ENCODE data around the gene ZNF735. TPM values are rescaled to one million over a fixed set of nuclear protein-coding genes. Genes with fewer than 3 reads are reported as not detected.
"Not testable (repeated sequence)": the region's sequence is repeated elsewhere in the genome, so short reads cannot be mapped to it uniquely, and the experiment has no call there.

The ZNF735 gene
- total and polyA plus RNA-seq, 7 donors: not detected

GRCh38 chr7:64184376-64184775 lies 22.6 kb upstream of the ZNF735 start:
- TF ChIP-seq CTCF (IDR thresholded peaks at IDR 0.05): no peak

GRCh38 chr7:64187408-64187807 lies 19.6 kb upstream of the ZNF735 start:
- peaks cover 8% of the 10 kb centered on the region for H3K9me3 ChIP-seq
- H3K27me3 ChIP-seq (ENCODE audit: insufficient read depth in 3 of 3, low read length in 2 of 3): peaks cover 0 to 1% (median 0%) of the 10 kb centered on the region in 3 donors
- no peaks in the 10 kb centered on the region for H3K4me1 ChIP-seq
- no peak for ATAC-seq
- intact Hi-C loops (cut with DNase I): no loop called here
- no peaks in the 10 kb centered on the region for H3K36me3 ChIP-seq (ENCODE audit: insufficient read depth in 1 of 2, low read depth in 1 of 2)
- 47 to 67% (median 56%) methylated on average over 3 of the region's 3 CpGs for WGBS, 3 donors
- no peak for DNase-seq
- TF ChIP-seq CTCF (IDR thresholded peaks at IDR 0.05): no peak
- no peak overlapping the region for H3K27ac ChIP-seq
- no peak overlapping the region for H3K4me3 ChIP-seq

More at GRCh38 chr7:64184376-64184775, 22.6 kb upstream of the ZNF735 start:
- intact Hi-C loops (cut with DNase I): loop anchor here in 1 of 2 donors (5.0 kb wide), 1 partner anchor 438 kb away; no protein-coding TSS in a partner anchor
- WGBS, 3 donors: 86 to 91% (median 91%) methylated on average over 12 of the region's 12 CpGs
- Histone ChIP-seq H3K27ac (no peak overlapping the region), H3K36me3 (ENCODE audit: insufficient read depth in 1 of 2, low read depth in 1 of 2) (no peaks in the 10 kb centered on the region), H3K9me3 (peaks cover 8% of the 10 kb centered on the region), H3K27me3 (ENCODE audit: insufficient read depth in 3 of 3, low read length in 2 of 3) (peaks cover 0 to 16% (median 0%) of the 10 kb centered on the region in 3 donors), H3K4me1 (no peaks in the 10 kb centered on the region), H3K4me3 (no peak overlapping the region)
- DNase-seq: no peak
- ATAC-seq: no peak

GRCh38 chr7:64192148-64192704 lies 14.8 kb upstream of the ZNF735 start:
- intact Hi-C loops (cut with DNase I): no loop called here
- DNase-seq (no peak), ATAC-seq (no peak)
- Histone ChIP-seq H3K9me3 (peaks cover 8% of the 10 kb centered on the region), H3K27ac (no peak overlapping the region), H3K4me1 (no peaks in the 10 kb centered on the region), H3K27me3 (ENCODE audit: insufficient read depth in 3 of 3, low read length in 2 of 3) (no peaks in the 10 kb centered on the region), H3K36me3 (ENCODE audit: insufficient read depth in 1 of 2, low read depth in 1 of 2) (no peaks in the 10 kb centered on the region), H3K4me3 (no peak overlapping the region)
- 93 to 94% (median 94%) methylated on average over 24 of the region's 24 CpGs for WGBS, 3 donors
- TF ChIP-seq CTCF (IDR thresholded peaks at IDR 0.05): no peak

- H3K4me1 ChIP-seq: no peaks in the 10 kb centered on the region
- no peak overlapping the region for H3K4me3 ChIP-seq
- ATAC-seq (no peak), DNase-seq (no peak)
- WGBS, 3 donors: 72 to 74% (median 73%) methylated on average over 8 of the region's 8 CpGs
- H3K36me3 ChIP-seq (ENCODE audit: insufficient read depth in 1 of 2, low read depth in 1 of 2): no peaks in the 10 kb centered on the region
- H3K27me3 ChIP-seq (ENCODE audit: insufficient read depth in 3 of 3, low read length in 2 of 3): no peaks in the 10 kb centered on the region
- intact Hi-C loops (cut with DNase I): no loop called here
- H3K9me3 ChIP-seq: peaks cover 3% of the 10 kb centered on the region
- no peak for TF ChIP-seq CTCF (IDR thresholded peaks at IDR 0.05)
- H3K27ac ChIP-seq: no peak overlapping the region
Observed at GRCh38 chr7:64192775-64193174, 14.2 kb upstream of the ZNF735 start.

- H3K4me3 ChIP-seq; H3K36me3 ChIP-seq (ENCODE audit: insufficient read depth in 1 of 2, low read depth in 1 of 2); H3K4me1 ChIP-seq; intact Hi-C loops (cut with DNase I); H3K27me3 ChIP-seq (ENCODE audit: insufficient read depth in 3 of 3, low read length in 2 of 3); ATAC-seq; DNase-seq; H3K27ac ChIP-seq: not testable (repeated sequence)
- WGBS, 3 donors: 70 to 78% (median 72%) methylated on average over 5 of the region's 5 CpGs
- H3K9me3 ChIP-seq: peaks cover 30% of the 10 kb centered on the region
Observed at GRCh38 chr7:64219710-64220298, 12.8 kb downstream of the ZNF735 start.
